ENCODE data around the gene DPP6.

Gene DPP6

DNA sequence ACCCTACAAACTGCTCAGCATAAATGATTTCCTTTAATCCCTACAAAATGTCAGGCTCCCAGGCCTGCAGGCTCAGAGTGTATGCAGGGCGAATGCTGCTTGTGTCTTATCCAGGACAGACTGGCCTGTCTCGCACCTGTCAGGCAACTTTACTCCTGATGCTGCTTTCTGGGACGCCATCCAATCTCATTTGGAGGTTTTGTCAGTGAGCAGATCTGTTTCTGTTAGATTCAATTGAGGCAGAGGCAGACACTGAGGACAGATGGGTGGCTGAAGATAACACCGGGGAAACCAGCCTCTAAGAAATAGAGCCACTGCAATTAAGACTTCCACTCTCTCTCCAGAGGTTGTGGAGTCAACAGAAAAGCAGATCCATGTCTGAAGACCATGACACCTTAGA lies 115.6 kb downstream of the DPP6 start:
- in situ Hi-C loops (cut with MboI; ENCODE audit: low pct_unique_long_range_greater_than_20kb, low sequenced_read_pairs, unreplicated experiment), result no loop called here
- TF ChIP-seq, protein P1, sequence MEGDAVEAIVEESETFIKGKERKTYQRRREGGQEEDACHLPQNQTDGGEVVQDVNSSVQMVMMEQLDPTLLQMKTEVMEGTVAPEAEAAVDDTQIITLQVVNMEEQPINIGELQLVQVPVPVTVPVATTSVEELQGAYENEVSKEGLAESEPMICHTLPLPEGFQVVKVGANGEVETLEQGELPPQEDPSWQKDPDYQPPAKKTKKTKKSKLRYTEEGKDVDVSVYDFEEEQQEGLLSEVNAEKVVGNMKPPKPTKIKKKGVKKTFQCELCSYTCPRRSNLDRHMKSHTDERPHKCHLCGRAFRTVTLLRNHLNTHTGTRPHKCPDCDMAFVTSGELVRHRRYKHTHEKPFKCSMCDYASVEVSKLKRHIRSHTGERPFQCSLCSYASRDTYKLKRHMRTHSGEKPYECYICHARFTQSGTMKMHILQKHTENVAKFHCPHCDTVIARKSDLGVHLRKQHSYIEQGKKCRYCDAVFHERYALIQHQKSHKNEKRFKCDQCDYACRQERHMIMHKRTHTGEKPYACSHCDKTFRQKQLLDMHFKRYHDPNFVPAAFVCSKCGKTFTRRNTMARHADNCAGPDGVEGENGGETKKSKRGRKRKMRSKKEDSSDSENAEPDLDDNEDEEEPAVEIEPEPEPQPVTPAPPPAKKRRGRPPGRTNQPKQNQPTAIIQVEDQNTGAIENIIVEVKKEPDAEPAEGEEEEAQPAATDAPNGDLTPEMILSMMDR (IDR thresholded peaks at IDR 0.05; ENCODE audit: extremely low read depth, insufficient read depth, missing control alignments), result no peak
- DNase-seq (ENCODE audit: low spot score), result no peak

DNA sequence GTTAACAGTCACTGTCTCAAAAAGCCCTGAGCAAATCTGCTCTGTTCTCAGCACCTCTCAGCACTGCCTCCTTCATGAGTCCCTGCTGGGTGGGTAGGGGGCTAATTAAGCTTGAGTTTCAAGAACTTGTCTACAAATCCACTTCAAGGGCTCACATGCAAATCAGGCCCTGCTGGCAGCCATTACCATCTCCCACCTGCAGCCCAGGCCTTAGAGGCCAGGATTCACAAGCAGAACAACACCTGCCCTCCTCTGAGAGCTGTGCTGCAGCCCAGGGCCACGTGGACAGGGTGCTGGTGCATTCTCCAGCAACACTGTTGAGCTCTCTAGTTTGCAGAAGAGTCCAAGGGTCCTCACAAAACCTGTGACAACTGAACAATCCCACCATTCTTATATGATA lies 119.2 kb downstream of the DPP6 start:
- TF ChIP-seq, protein P1 (IDR thresholded peaks at IDR 0.05; ENCODE audit: extremely low read depth, insufficient read depth, missing control alignments), result no peak
- in situ Hi-C loops (cut with MboI; ENCODE audit: low pct_unique_long_range_greater_than_20kb, low sequenced_read_pairs, unreplicated experiment), result no loop called here
- no peak for DNase-seq (ENCODE audit: low spot score)

DNA sequence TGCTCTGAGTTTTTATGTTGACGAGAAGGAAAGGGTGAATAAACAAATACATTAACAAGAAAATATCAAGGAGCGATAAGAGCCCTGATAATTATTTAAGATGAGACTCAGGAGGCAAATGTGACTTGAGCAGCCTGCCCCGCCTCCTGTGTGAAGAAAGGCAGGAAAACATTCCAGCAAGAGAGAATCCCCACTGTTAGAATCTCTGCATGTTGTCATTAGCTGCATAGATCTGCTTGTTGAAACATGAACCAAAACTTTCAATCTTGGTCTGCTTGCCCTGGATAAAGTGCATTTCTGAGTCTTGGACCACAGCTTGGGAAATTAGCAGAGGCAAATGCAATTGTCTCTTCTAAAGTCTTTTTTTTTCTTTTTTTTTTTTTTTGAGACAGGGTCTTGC lies 120.0 kb downstream of the DPP6 start:
- in situ Hi-C loops (cut with MboI; ENCODE audit: low pct_unique_long_range_greater_than_20kb, low sequenced_read_pairs, unreplicated experiment), result no loop called here
- DNase-seq (ENCODE audit: low spot score), result no peak
- TF ChIP-seq, protein P1 (IDR thresholded peaks at IDR 0.05; ENCODE audit: extremely low read depth, insufficient read depth, missing control alignments), result no peak

DNA sequence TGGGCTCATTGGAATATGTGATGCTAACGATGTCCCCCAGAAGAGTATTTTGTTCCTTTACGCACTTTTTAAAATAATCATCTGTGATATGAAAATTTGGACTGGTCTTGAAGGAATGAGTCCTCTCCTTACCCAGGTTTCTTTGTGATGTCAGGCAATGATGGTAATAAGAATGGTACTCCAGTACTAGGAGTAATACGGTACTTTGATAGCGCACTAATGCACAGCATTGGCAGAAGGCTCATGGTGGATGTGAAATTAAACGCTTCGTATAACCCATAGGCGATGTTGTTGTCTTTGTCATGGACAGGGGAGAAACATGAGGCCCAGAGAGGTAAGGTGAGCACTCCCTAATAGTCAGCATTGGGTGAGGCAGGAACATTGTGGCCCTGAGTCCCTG lies 125.4 kb downstream of the DPP6 start:
- TF ChIP-seq, protein P1 (IDR thresholded peaks at IDR 0.05; ENCODE audit: extremely low read depth, insufficient read depth, missing control alignments), result no peak
- in situ Hi-C loops (cut with MboI; ENCODE audit: low pct_unique_long_range_greater_than_20kb, low sequenced_read_pairs, unreplicated experiment), result no loop called here
- DNase-seq (ENCODE audit: low spot score), result no peak

DNA sequence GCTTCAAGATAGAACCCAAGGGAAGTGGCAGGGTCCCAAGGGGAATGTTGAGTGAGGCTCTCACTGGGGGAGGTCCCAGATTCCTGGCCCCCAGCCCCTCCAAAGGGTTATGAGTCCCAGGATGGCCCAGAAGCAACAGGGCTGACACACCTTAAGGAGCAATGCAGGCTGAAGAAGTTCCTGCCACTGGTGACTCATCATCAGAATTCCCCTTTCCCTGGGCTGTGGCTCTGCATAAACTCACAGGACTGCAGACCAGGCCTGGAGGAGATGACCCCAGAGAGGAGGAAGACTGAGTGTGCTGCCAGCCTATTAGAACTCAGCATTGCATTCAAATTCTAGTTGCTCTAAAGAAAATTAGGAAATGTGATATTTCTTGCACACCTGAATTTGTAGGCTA lies 126.7 kb downstream of the DPP6 start:
- in situ Hi-C loops (cut with MboI; ENCODE audit: low pct_unique_long_range_greater_than_20kb, low sequenced_read_pairs, unreplicated experiment), result no loop called here
- DNase-seq (ENCODE audit: low spot score), result no peak
- TF ChIP-seq, protein P1 (IDR thresholded peaks at IDR 0.05; ENCODE audit: extremely low read depth, insufficient read depth, missing control alignments), result no peak

DNA sequence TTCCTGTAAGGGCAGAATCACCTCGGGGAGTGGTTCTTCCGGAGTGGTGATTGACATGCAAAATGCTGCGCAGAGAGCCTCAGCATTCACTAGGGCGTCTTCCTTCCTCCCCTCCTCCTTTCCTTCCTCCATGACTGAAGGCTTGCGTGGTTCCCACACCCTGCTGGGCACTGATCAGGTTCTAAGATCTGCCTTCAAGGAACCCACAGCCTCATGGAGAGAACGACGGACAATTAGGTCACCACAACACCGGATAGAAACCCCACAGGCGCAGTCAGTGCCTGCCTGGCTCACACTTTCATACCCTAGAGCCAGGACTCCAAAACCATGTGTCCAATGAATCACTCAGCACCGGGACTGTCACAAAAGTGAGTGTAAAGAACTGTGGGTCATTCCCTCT lies 131.3 kb downstream of the DPP6 start:
- DNase-seq (ENCODE audit: low spot score), result no peak

More for the DNA sequence above, 131.3 kb downstream of the DPP6 start:
- TF ChIP-seq, protein P1 (IDR thresholded peaks at IDR 0.05; ENCODE audit: extremely low read depth, insufficient read depth, missing control alignments), result no peak
- in situ Hi-C loops (cut with MboI; ENCODE audit: low pct_unique_long_range_greater_than_20kb, low sequenced_read_pairs, unreplicated experiment), result no loop called here

Data from GM13977 (cell line).